Panc1 (cell line): ENCODE data around the gene FAT1.

Experiments
- CTCF ChIP-seq: fragments of 450-650 bp; IDR thresholded peaks from 2 replicates; pipeline ENCODE4 v1.5.1; 2017; ENCODE audit warnings: mild to moderate bottlenecking
- POLR2AphosphoS5 ChIP-seq: IDR thresholded peaks from 2 replicates; pipeline ENCODE4 v1.6.1; 2012; ENCODE audit warnings: mild to moderate bottlenecking, low read depth, low read length, moderate library complexity
- REST ChIP-seq, 2 experiments: IDR thresholded peaks; 2 replicates each; pipeline ENCODE4 v1.6.1; 2011 to 2012; ENCODE audit warnings: low read depth in 2 of 2, control low read depth in 1 of 2, low read length in 1 of 2, mild to moderate bottlenecking in 1 of 2, moderate library complexity in 1 of 2; ENCODE audit not compliant: insufficient read depth in 1 of 2
- SIN3A ChIP-seq: IDR thresholded peaks from 2 replicates; pipeline ENCODE4 v1.6.1; 2012; ENCODE audit warnings: low read depth, mild to moderate bottlenecking, low read length, moderate library complexity, borderline replicate concordance; ENCODE audit not compliant: insufficient read depth

GRCh38 chr4:186698028-186698427 is 25.6 kb downstream of the FAT1 start:
- TF ChIP-seq CTCF (no peak), POLR2AphosphoS5 (no peak), REST (IDR thresholded peaks at IDR 0.05; ENCODE audit: insufficient read depth in 1 of 2, low read depth in 2 of 2, low read length in 1 of 2) (no peak), SIN3A (no peak)
